HT1080 (cell line): Measurements from ENCODE around the gene PSMG3. TPM values are rescaled to one million over a fixed set of nuclear protein-coding genes. Genes with fewer than 3 reads are reported as not detected.

Experiments
- DNase-seq: peaks from one replicate; pipeline ENCODE4 v3.0.0-alpha.2; 2015; ENCODE audit warnings: low read depth
- total RNA-seq: library from RNA; depleted of rRNA; stranded (reverse); fragments of >200 nt; shearing (Covaris generic); gene quantifications from 2 replicates; pipeline ENCODE4 v1.2.3, GENCODE V29; 2014

The PSMG3 gene
- total RNA-seq, 1 experiment from 2014 or later = 72.1 TPM

GRCh38 chr7:1580422-1581030 lies 10.7 kb upstream of the PSMG3 start:
- DNase-seq = no peak

- peak; percentile 55 for DNase-seq
These were observed 9.9 kb upstream of the PSMG3 start for GRCh38 chr7:1579481-1580421.

GRCh38 chr7:1578513-1578912 lies 8.7 kb upstream of the PSMG3 start:
- DNase-seq = no peak

- DNase-seq = no peak
These were observed 6.9 kb upstream of the PSMG3 start for GRCh38 chr7:1576521-1577253.

- no peak for DNase-seq
These were observed 6.0 kb upstream of the PSMG3 start for GRCh38 chr7:1575809-1576208.

- DNase-seq = no peak
These were observed 2.4 kb upstream of the PSMG3 start for GRCh38 chr7:1572111-1572822.

- DNase-seq = peak; percentile 25
These were observed 396 bp downstream of the PSMG3 start for GRCh38 chr7:1569440-1569832.

GRCh38 chr7:1569016-1569415 lies 816 bp downstream of the PSMG3 start:
- peak; percentile 72 for DNase-seq

GRCh38 chr7:1567896-1568510 lies 1.8 kb downstream of the PSMG3 start:
- DNase-seq = no peak

GRCh38 chr7:1567049-1567771 lies 2.6 kb downstream of the PSMG3 start:
- no peak for DNase-seq

GRCh38 chr7:1566687-1567048 lies 3.2 kb downstream of the PSMG3 start:
- no peak for DNase-seq

GRCh38 chr7:1564603-1565022 lies 5.2 kb downstream of the PSMG3 start:
- no peak for DNase-seq

GRCh38 chr7:1563981-1564602 lies 5.7 kb downstream of the PSMG3 start:
- DNase-seq = no peak

- DNase-seq = no peak
These were observed 7.2 kb downstream of the PSMG3 start for GRCh38 chr7:1562597-1563051.

GRCh38 chr7:1562116-1562515 lies 7.7 kb downstream of the PSMG3 start:
- DNase-seq = no peak

GRCh38 chr7:1561036-1561940 lies 8.5 kb downstream of the PSMG3 start:
- DNase-seq = no peak

- no peak for DNase-seq
These were observed 9.2 kb downstream of the PSMG3 start for GRCh38 chr7:1560620-1561031.
